T47D (cell line): ENCODE data around the gene CCDC175.
A peak's percentile ranks its signal among the peaks of the same experiment; 100 is the strongest.

Experiments
- DNase-seq, 2 experiments: peaks; one replicate each; pipeline versions ENCODE4 v3.0.0 to v3.0.0-alpha.2; 2011 to 2012; ENCODE audit warnings: low read depth in 1 of 2, low spot score in 1 of 2
- JUND ChIP-seq: IDR thresholded peaks from 2 replicates; pipeline ENCODE4 v1.6.1; 2012; ENCODE audit warnings: low read depth
- in situ Hi-C: cut with HindIII; loops from 2 replicates; pipeline ENCODE4 v1.10.0; 2016; ENCODE audit warnings: low sequenced_read_pairs, low pct_unique_long_range_greater_than_20kb

Gene CCDC175

DNA sequence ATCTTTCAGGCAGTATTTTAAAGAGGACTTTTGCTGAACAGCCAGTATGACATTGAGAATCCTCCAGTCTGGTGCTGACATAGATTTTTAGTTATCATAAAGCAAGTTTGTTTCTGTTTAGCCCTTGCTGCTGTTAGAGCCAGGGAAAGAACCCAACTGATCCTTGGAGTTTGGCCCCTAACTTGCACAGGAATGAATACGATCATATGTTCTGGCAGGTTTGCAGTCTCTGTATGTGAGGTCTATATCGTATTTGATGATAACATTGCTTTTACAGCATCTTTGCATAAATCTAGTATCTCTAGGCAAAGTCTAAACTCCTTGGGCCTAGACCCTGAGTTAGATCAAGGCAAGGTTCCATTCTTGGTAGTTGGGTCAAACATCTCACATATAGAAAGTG is 4.3 kb upstream of the CCDC175 start:
- in situ Hi-C loops = no loop called here
- TF ChIP-seq JUND = no peak

DNA sequence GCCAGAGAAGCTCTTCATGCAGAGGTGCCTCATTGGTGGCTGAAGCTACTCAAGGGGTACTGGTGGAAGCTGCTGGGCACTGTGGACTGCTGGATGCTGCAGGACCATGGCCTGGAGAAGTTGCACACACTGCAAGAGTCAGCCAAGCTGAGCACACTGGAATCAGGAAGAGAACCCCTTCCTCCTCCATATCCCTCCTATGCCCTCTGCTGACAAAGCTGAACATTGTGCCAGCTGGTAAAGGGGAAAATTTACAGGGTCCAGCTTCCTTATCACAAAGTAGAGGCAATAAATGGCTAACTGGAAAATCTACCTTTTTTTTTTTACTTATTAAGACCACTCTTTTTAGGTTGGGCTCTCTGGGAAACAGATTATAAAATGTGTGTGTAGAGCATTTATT is 6.5 kb downstream of the CCDC175 start:
- TF ChIP-seq JUND = no peak
- in situ Hi-C loops = no loop called here
- peak in 1 of 2 experiments; percentile 43 for DNase-seq

More for the DNA sequence above, 4.3 kb upstream of the CCDC175 start:
- no peak for DNase-seq

DNA sequence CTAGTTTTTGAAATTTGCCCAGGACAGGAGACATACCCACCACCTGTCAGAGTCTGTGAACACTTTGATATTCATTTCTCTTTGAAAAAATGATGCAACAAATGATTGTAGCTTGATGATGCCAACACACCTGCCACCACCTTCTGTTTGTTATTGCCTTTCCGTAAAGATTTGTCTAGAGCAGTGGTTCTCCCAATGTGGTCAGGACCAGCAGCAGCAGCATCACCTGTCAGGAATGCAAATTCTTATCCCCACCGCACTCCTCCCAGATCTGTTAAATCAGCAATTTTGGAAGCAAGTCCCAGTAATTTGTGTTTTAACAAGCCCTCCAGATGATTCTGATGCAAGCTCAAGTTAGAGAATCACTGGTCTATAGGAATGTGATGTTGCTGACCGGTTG is 9.9 kb downstream of the CCDC175 start:
- TF ChIP-seq JUND = no peak
- DNase-seq = no peak
- in situ Hi-C loops = no loop called here

DNA sequence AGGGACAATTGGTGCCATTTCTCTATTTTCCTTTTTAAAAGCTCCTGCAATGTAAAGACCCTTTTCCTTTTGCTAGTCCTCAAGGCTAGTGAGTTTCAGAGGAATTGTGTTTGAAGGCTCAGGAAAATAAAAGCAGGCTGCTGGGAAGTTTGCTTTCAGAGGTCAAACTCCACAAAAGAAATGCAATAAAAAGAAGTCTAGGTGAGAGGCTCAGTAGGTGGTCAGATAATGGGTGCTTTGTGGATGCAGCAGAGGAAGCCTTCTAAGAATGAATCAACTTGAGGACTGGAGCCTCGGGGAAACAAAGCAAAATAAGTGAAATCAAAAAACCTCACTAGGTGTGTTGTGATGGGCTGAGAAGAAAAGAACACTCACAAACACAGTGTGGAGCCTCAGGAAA is 10.3 kb downstream of the CCDC175 start:
- DNase-seq = no peak
- in situ Hi-C loops = no loop called here
- TF ChIP-seq JUND = no peak

DNA sequence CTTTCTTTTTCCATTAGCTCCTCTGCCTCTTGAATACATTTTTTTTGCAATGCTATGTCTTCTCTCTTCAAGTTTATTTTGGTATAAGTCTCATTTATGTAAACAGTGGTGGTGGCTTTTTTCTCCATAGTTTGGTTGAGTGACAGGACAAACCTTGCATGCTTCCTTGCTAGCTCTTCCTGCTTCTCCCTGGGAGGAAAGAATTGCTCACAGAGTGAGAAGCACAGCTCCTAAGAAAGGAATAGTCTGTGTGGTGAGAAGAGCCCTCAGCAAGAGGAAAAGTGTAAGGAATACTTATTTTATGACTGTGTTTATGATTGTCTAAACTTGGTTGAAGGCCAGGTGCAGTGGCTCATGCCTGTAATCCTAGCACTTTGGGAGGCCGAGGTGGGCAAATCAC is 11.5 kb downstream of the CCDC175 start:
- no peak for DNase-seq
- no peak for TF ChIP-seq JUND

DNA sequence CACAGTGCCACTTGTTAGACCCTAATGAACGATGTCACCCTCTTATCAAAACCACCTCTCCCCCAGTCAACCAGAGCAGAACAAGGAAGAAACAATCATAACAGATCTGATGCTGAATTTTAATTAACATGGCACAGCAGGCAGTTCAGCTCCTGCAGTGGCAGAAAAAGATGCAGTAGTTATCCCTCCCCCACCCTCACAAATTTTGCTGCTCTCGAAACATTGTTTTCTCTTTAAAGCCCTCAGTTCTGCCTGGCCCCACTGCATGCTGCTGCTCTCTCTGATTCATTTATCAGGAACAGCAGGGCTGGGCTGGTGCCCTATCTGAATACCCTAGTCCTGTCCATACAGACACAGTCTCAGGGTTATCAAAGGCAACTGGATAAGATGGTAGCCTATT is 12.2 kb downstream of the CCDC175 start:
- in situ Hi-C loops = no loop called here
- DNase-seq = no peak
- TF ChIP-seq JUND = no peak

More for the DNA sequence above, 11.5 kb downstream of the CCDC175 start:
- in situ Hi-C loops = no loop called here

DNA sequence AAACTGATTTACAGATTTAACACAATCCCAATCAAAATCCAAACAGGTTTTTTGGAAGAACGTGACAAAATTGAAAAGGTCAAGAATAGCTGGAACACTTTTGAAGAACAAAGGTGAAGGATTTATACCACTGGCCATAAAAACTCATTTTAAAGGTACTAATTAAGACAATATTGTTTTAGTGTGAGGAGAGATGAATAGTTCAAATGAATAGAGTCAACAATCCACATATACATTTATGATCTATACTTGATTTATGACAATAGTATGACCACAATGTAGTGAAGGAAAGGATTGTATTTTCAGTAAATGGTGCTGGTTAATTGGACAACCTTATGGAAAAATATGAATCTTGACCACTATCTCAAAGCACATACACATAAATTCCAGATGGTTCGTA is 29.3 kb downstream of the CCDC175 start:
- in situ Hi-C loops = no loop called here
- no peak for TF ChIP-seq JUND

DNA sequence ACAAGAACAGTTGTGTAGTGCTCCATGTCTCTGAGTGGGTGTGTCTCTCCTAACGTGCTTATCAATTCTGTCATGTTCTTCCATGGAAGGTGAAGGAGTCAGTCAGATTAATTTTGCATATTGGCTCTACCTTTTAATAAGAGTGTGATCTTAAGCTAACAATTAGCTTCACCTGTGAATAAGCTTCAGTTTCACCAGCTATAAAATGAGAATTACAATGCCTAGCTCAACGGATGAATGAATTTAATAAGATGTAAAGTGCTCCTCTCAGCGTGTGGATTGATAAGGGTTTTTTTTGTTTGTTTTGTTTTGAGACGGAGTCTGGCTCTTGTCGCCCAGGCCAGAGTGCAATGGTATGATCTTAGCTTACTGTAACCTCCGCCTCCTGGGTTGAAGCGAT is 32.7 kb downstream of the CCDC175 start:
- no peak for TF ChIP-seq JUND
- DNase-seq = no peak
- in situ Hi-C loops = no loop called here

More for the DNA sequence above, 29.3 kb downstream of the CCDC175 start:
- DNase-seq = no peak

DNA sequence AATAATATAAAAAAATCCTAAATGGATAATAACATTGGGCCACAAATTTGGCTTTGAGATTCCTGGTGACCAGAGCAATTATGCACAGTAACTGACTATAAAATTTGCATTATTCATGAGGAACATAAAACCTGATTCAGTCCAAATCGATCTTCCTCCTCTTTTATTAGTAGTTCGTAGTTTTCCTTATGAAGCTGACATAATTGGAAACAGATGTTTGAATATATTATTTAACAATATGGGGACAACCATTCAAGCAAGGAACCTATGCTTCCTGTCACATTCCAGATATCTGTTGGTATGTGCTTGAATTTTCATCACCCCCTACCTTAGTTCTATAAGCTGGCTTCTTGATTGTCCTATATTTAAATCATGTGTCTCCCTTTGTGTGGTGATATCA is 34.9 kb downstream of the CCDC175 start:
- TF ChIP-seq JUND = no peak
- in situ Hi-C loops = no loop called here
- DNase-seq = no peak

DNA sequence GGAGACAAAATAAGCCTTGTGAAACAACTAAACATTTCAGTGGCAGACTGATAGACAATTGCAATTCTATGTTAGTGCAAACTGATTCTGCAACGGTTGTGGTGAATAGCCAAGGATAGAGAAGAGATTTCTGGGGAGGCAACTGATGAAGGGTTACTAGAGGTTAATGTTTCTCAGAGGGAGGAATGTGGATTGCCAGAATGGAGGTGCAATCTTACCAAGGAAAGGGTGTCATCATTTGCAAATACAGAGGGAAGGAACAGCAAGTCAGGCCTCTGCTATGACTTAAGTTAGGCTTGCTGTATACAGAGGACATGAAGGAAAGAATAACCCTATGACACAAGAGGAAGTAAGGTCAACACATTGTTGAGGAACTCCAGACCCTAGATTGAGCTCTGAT is 35.8 kb downstream of the CCDC175 start:
- TF ChIP-seq JUND = no peak
- no peak for DNase-seq
- in situ Hi-C loops = no loop called here

DNA sequence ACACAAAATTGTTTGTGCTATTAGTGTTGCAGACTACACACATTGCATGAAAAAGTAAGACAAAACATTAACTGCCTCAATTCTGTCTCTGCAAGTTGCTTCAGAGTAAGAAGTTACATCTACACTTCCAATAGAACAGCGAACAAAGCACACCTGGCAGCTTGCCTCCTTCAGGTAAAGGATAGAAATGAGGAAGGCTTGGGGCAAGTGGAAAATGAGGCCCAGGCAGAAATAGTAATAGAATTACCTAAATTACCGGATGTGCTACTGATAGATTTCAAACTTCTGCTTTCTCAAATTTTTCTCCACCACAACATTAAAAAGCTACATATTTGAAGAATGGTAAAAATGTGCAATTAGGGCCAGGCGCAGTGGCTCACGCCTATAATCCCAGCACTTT is 37.7 kb downstream of the CCDC175 start:
- no peak for DNase-seq
- TF ChIP-seq JUND = no peak
- in situ Hi-C loops = no loop called here

DNA sequence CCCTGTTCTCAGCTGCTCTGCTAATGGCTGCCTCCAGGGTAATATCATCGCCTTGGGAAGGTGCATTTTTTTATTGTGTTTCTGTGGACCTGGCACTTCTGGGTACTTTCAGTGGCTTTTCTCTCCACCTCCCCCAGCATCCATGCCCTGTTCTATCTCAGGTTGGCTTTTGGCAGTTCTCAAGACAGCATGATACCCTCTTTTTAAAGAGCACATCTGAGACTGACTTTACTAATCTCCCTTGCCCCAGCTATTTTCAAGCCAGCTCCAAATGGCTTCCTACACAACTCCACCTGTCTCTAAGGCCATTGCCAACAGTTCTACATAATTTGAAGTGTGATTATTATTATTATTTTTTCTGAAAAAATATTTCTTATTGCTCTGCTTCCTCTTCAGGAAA is 39.1 kb downstream of the CCDC175 start:
- in situ Hi-C loops = no loop called here
- DNase-seq = no peak
- TF ChIP-seq JUND = no peak

DNA sequence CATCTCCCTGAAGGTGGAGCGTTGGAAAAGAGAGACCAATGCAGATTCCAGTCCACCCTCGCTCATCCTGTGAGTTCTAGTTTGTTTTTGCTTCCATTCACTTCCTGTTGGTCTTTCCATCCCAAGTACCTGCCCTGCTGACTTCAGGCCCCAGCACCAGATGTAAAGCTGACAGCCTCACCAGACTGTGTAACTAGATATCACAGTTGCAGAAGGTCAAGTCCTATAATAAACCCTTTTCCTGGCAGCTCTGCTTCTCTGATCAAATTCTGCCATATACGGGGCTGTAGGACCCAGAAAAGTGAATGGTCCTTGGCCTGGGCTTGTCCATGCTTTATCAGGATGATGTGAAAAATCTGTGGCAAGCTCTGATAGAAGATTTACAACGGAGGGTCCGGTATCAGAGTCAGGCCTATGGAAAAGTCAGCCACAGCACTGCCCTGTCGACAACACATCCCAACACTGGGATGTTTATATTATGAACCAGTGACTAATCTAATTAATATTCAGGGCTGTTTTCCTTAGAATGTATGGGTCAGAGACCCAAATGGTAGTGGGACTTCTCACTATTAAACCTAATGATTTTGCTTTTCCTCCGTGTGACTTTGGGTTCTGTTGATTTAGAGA is 42.1 kb downstream of the CCDC175 start:
- DNase-seq = no peak
- TF ChIP-seq JUND = no peak
- in situ Hi-C loops = no loop called here

DNA sequence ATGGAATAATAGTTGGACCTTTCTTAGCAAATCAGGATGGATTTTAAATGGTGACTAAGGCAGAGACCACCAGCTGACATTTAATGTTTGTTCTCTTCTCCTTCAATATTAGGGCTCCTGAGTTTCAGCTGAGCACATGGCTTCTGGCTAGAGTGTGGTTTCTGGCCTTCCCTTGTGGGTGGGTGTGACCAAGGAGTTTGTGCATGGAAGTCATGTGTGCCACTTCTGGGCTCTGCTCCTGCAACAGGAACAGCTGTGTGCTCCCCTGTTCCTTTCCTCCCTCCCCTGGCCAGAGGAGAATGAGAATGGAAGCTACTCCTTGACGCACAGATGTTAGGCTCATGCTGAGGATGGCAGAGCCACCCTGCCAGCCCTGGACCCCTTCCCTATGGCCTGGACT is 44.2 kb downstream of the CCDC175 start:
- no peak for DNase-seq
- in situ Hi-C loops = no loop called here

More for the DNA sequence above, 44.2 kb downstream of the CCDC175 start:
- TF ChIP-seq JUND = no peak
